MV-4-11 (cell line): ENCODE results near the gene SHISA7.

Experiments used
- DNase-seq: peaks from one replicate; lab custom pipeline; 2025; lab: John Stamatoyannopoulos, UW

Gene SHISA7

DNA sequence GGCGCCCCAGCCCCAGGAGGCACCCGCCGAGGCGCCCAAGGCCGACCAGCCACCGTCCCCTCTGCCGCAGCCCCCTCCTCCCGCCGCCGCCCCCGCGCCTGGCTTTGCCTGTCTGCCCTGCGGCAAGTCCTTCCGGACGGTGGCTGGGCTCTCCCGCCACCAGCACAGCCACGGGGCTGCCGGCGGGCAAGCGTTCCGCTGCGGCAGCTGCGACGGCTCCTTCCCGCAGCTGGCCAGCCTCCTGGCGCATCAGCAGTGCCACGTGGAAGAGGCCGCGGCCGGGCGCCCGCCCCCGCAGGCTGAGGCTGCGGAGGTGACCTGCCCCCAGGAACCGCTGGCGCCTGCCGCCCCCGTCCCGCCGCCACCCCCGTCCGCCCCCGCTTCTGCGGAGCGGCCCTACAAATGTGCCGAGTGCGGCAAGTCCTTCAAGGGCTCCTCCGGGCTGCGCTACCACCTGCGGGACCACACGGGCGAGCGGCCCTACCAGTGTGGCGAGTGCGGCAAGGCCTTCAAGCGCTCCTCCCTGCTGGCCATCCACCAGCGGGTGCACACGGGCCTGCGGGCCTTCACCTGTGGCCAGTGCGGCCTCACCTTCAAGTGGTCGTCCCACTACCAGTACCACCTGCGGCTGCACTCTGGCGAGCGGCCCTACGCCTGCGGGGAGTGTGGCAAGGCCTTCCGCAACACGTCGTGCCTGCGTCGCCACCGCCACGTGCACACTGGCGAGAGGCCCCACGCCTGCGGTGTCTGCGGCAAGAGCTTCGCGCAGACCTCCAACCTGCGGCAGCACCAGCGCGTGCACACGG lies 39.3 kb upstream of the SHISA7 start:
- DNase-seq = no peak

DNA sequence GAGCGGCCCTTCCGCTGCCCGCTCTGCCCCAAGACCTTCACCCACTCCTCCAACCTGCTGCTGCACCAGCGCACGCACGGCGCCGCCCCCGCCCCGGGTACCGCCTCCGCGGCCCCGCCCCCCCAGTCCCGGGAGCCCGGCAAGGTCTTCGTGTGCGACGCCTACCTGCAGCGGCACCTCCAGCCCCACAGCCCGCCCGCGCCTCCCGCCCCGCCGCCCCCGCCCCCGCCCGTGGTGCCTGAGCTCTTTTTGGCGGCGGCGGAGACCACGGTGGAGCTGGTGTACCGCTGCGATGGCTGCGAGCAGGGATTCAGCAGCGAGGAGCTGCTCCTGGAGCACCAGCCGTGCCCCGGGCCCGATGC lies 38.7 kb upstream of the SHISA7 start:
- DNase-seq = no peak

DNA sequence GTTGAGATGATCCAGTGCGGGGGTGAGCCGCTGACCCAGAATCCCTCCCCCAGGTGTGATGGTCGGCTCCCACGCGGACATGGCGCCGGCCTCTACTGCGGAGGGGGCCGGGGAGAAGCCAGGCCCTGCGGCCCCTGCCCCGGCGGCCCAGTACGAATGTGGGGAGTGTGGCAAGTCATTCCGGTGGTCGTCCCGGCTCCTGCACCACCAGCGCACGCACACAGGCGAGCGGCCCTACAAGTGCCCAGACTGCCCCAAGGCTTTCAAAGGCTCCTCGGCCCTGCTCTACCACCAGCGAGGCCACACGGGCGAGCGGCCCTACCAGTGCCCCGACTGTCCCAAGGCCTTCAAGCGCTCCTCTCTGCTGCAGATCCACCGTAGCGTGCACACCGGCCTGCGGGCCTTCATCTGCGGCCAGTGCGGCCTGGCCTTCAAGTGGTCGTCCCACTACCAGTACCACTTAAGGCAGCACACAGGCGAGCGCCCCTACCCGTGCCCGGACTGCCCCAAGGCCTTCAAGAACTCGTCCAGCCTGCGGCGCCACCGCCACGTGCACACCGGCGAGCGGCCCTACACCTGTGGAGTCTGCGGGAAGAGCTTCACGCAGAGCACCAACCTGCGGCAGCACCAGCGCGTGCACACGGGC lies 38.2 kb upstream of the SHISA7 start:
- no peak for DNase-seq

DNA sequence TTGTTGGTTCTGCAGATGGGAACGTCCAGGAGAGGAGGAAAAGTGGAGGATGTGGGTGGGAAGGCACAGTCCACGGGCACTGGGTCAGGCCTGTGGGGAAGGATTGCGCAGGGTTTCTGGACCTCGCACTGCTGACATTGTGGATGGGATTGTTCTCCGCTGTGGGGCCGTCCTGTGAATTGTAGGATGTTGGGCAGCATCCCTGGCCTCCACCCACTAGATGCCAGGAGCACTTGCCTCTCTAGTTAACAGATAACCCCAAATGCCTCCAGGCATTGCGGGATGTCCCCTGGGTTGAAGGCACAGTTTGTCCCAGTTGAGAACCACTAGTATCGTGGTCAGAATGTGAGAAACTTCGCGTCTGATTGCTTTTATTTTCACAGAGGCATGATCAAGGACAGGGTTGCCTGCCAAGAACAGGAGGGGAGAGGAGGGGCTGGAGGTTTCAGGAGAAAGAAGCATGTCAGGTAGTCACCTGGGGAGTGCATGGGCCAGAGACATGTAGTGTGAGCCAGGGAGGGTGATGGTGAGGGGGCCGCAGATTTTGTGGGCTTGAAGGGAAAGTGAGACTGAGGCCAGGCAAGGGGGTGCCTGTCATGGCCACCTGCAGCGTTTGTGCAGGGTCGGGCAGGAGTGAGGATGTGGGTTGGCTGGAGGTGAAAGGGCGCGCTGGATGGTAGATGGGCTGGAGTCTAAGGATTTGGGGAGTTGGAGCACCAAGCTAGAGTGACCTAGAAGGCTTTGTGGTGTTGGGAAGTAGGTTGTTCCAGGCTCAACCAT lies 36.5 kb upstream of the SHISA7 start:
- no peak for DNase-seq

DNA sequence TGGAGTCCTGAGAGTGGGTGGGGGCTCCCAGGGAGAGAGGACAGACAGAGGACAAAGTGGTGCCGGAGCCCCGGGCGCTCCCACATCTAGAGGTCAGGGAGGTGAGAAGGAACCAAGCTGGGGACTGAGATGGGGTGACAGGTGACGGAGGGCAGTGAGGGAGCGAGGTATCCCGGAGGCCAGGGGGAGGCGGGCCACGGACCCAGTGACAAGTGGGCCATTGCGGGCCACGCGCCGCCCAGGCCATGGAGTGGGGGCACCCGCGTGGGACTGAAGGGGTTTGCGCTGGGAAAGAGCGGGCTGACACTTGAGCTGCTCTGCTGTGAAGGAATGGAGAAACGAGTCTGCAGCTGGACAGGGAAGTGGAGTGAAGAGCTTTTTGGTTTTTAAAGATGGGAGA lies 35.9 kb upstream of the SHISA7 start:
- no peak for DNase-seq

DNA sequence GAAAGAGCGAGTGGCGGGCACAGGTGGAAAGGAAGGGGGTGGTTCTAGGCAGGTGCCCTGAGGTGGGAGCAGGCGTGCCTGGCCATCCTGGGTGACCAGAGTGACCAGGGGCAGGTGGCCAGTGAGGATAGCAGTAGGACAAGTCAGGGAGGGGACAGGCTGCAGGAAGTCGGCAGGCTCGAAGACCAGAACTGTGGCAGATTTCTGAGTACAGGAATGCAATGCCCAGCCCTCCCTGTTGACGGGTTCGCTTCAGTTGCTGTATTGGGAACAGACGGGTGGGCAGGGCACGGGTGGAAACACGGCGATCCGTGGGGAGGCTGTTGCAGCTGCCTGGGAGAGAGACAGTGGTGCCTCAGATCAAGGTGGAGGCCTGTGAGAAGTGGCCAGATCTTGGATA lies 35.3 kb upstream of the SHISA7 start:
- DNase-seq = no peak

DNA sequence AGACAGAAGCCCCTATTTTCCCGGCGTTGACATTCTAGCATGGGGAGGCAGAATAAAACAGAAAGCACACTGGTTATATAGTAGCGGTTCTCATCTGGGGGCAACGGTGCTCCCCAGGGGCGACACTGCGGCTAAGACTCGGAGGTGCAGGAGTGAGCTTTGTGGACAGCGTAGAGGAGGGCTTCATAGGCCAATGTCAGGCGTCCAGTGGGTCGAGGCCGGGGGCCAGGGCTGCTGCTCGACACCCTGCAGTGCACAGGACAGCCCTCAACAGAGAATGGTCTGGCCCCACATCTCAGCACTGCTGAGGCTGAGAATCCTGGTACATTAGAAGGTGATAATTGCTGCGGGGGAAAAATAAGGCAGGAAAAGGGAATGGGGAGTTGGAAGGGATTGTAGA lies 34.8 kb upstream of the SHISA7 start:
- no peak for DNase-seq

DNA sequence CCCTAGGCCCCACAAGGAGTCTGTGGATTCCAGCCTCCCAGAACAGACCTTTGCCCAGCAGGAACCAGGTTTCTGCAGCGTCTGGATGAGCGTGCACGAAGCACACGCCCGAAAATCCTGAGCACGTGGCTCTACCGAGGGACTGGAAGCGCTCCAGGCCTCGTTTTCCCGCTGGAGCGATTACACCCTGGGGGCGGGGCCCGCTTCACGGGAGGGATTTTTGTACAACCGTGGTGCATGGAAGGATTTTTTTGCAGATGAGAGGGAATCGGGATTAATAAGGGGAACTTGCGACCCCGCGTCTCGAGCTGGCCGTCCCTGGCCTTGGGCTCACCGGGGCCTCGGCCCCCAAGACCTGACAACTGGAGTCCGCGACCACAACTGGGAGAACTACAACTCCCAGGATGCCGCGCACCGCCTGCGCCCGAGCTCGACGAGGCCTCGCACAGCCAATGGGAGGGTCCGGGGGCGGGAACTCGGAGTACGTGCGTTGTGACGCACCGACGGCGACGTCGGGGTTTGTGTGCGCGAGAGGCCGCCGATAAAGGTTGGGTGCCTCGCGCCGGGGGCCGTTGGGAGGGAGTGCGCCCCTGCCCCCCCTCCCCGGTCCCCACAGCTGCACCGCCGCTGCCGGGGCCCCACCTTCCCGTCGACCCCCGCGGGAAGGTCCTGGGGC lies 33.1 kb upstream of the SHISA7 start, which contains the start of gene ZNF628:
ZNF628 (plus strand) TSS at position 518 of the 676 bp plus-strand sequence. CDS start 3,294 bp downstream, outside the sequence.
- peak; percentile 98 for DNase-seq

DNA sequence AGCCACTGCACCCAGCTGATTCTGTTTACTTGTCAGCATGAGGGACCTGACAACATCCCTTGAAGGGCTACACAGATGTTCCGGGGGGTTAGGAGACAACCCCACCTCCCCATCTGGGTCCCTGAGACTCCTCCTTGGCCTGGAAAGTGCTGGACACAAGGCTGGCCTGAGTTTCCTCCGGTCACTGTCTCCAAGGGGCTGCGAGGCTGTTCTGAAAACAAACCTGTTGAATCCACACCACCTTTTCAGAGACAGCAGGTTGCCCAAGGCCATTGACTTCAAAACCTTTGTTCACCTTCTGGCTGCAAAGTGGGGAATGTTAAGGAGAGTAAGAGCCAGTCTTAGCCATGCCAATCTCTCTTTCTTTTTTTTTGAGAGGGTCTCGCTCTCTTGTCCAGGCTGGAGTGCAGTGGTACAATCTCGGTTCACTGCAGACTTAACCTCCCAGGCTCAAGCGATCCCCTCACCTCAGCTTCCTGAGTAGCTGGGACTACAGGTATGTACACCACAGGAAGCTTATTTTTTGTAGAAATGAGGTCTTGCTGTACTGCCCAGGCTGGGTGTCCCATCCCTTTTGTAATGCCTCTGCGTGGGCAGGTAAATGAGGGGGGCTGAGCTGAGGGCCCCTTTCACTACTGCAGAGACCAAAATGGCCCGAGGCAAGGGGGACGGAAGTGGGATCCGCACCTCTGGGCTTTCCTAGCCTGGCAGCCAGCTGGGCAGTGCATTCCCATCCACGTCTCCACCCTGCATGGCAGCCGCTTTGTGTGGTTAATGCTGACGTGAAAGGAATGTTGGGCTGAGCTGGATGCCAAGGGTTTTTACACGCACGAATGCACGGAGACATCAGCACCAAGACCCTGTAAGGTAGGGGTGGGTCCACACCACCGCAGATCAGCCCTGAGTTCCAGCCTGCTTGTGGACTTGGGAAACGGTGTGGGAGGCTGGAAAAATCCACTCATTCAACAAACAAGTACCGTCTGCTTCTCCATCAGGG lies 31.5 kb upstream of the SHISA7 start:
- DNase-seq = no peak

DNA sequence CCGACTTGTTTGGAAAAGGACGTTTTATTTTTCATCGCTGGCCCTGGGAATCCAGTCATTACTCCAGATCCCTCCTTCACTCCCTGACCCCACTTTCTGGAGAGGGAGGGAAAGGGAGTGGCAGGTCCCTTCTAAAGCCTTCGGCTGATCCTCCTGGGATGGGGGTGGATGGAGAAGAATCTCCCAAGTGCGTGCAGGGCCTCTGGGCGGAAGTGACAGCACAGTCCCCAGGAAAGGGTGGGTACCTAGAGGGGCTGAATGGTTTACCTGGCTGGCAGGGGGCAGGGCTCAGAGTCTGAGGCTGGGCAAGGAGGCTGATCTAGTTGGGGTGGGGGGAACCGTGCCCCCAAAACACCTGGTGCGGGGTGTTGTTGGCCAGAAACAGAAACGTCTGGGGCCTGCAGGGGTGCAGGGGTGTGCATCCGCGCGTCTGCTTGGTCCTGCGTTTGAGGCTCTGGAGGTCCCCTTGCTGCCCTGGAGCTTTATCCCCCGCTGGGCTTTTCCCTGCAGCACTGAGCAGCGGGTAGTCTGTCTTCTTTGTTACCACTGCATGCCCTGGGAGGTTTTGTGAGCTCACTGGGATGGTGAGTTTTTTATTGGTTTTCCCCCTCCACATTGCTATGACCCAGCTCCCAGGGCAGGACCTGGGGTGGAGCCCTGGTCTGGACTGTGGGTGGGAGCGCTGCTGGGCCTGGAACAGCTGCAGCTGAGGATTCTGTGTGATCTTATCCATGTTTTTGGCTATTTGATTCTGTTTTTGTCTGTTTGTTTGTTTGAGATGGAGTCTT lies 30.3 kb upstream of the SHISA7 start:
- no peak for DNase-seq

DNA sequence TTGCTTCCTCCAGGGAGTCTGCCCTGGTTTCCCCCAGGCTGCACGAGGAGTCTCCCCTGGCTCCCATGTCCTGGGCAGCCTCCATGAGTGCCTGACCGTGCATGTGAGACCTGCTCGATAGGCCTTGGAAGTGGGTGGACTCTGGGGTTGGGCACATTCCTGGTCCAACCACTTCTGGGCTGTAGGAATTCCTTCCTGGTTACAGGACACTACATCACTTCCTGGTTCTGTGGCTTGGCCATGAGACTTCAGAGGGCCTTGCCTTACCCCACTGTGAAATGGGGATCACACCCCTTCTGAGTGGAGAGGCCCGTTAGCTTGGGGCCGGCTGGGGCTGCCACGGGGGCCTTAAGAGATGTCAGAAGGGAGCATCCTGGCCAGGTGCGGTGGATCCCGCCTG lies 29.4 kb upstream of the SHISA7 start:
- no peak for DNase-seq

DNA sequence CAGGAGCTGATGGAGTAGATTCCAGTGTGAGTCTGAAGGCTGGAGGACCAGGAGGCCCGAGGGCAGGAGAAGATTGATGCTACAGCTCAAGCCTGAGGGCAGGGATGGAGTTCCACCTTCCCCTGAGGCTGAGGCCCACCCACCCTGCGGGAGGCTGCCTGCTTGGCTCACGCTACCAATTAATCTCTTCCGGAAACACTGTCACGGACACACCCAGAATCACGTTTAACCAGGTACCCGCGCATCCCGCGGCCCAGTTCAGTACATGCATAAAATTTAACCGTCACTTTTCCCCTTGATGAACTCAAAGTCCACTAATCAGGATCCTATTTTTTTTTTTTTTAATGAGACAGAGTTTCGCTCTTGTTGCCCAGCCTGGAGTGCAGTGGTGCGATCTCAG lies 28.2 kb upstream of the SHISA7 start:
- DNase-seq = no peak

DNA sequence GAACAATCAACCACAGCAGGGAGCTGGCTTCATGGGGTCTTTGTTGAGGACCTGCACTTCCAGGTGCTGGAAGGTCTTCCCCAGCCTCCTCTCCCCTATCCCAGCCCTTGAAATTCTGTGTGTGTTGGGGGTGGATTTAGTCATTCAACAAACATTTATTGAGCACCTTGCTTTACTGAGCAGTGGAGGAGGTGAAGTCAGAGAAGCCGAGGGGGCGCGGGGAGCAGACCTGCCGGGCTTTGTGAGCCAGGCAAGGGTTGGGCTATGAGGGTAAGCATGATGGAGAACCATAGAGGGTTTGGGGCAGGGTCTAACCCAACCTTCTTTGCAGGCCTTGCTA lies 24.9 kb upstream of the SHISA7 start:
- no peak for DNase-seq

DNA sequence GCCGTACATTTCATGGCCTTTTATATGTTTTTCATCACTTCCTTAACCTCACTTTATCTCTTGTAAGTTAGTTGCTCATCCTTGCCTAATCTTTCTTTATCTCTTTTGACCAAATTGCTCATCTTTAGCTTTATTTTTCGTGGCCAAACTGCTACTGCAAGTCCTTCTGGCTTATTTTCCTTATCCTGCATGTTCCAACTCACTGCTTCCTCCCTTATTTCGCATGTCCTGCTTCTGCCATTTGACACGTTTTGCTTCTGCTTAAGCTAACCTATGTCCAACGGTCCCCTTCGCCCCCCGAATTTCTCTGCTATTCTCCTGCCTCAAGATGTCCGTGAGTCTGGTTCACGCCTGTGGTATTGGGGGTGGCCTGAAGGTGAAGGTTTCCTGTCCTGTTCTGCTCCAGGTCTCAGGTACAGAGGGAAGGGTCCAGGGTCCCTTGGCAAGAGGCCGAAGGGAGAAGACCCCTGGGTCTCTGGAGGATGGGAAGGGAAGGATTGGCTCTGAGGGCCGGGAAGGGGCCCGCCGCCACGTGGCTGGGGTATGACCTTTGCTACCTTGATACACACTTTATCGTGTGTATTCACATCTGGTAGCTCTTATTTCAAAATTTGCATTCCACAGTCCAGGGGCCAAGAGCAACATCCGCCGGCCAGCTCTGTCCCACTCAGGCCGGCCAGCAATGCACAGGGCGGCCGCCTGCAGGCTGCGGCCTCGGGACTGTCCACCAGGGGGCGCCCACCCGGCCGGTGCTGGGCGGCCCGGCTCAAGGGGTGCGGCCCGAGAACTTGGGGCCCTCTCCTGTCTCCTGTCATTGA lies 24.3 kb upstream of the SHISA7 start:
- peak; percentile 26 for DNase-seq

DNA sequence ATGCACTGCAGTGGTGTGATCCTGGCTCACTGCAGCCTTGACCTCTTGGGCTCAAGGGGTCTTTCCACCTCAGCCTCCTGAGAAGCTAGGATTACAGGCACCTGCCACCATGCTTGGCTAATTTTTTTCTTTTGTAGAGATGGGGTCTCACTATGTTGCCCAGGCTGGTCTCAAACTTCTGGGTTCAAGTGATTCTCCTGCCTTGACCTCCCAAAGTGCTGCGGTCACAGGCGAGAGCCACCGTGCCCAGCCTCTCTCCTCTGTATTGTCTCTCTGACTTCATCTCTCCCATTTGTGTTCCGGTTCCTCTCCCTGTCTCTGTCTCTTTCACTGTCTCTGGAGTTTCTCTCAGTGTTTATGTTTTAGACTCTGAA lies 23.1 kb upstream of the SHISA7 start:
- DNase-seq = no peak

DNA sequence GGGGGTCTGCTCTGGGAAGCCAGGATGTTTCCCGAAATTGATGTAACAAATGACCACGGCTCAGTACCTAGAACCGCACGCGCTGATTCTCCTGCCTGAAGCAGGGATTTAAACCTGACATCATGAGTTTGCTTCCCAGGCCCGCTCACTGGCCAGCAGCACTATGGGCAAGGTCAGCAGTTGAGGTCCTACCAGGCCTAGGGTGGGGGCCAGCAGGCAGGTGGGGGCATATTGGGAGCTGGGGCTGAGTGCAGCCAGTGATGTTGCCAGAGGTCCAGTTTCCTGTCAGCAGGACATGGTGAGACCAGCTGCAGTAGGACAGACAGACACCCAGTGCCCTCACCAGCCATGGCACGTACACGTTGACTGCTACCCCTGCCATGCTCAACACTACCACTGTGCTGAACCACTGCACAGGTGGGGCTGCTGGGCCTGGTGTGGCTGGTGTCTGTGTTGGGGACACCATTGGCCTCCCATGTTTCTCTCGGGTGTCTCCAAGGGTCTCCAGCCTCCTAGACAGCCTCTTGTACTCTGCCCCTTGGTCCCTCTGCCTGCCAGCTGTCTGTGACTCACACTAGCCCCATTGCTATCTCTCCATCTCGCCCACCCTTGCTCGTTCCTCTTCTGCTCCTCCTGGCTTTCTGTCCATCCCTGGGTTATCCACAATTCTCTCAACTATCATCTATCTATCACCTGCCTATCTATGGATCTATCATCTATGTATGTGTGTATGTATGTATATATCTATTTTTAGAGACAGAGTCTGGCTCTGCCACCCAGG lies 22.6 kb upstream of the SHISA7 start:
- DNase-seq = no peak

DNA sequence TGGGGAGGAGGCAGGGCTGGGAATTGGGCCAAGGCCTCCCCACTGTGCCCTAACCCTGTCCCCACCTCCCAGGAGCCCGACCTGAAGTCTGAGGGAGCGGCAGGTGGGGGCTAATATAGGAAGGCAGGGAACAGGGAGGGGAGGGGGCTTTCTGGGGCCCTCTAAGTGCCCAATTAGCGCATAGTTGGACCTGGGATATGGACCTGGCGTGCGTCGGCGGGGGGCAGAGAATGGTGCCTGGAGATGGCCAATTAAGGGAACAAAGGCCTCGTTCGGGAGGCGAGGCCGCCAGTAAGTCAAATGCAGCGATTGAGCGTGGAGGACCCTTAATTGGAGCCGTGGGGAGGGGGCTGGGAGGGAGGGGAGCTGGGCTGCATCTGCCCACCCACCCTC lies 21.6 kb upstream of the SHISA7 start, which contains the start of gene C19orf85:
C19orf85 (minus strand) TSS at position 90 of the 393 bp plus-strand sequence. CDS start 197 bp downstream, outside the sequence.
- DNase-seq = no peak

DNA sequence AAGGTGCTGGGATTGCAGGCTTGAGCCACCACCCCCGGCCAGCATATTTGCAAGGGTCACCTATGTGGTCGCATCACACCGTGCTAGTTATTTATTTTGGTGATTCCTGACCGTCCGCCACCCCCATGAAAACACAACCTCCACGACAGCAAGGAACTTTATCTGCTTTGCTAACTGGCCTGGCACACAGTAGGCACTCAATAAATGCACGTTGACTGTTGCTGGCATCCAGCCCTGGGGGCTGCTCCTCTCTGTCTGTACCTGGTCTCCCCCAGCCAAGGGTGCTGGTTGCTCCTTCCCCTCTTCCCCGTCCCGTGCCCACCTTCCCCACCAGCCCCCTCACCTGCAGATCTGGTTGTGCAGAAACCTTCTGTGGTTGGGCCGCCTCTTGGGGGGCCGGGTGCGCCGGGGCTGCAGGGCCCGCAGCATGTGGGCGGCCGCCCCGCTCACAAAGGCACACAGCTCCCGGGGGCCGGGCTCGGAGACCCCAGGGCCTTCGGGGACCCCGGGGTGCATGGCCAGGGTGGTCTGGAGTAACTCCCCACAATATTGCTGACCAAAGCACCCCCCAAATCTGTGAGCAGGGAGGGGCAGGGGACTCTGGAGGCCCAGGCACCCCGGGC lies 21.1 kb upstream of the SHISA7 start:
- DNase-seq = no peak
